Loucy (cell line): ENCODE data around the gene ZKSCAN4.

Experiments
- CTCF ChIP-seq: fragments of 200-600 bp; sonication (generic); conservative IDR thresholded peaks from 2 replicates; pipeline ENCODE4 v1.5.1; 2014; ENCODE audit warnings: mild to moderate bottlenecking, antibody characterized with exemption, low read length
- EZH2phosphoT487 ChIP-seq: fragments of 200-600 bp; IDR thresholded peaks from 2 replicates; pipeline ENCODE4 v1.6.1; 2018; ENCODE audit warnings: antibody characterized with exemption, mild to moderate bottlenecking, moderate library complexity, borderline replicate concordance

GRCh38 chr6:28264834-28265401, 12.8 kb upstream of the ZKSCAN4 start:
- no peak for TF ChIP-seq CTCF
- TF ChIP-seq EZH2phosphoT487, result no peak
